NT2/D1 (cell line): Measurements from ENCODE around the gene KLRF1.

Experiments used
- SUZ12 ChIP-seq: IDR thresholded peaks from 2 replicates; pipeline ENCODE4 v1.6.1; 2011; ENCODE audit not compliant: insufficient read length, insufficient read depth; ENCODE audit errors: extremely low read depth
- YY1 ChIP-seq: IDR thresholded peaks from 2 replicates; pipeline ENCODE4 v1.6.1; 2011; ENCODE audit not compliant: insufficient read length, insufficient read depth
- ZNF274 ChIP-seq: IDR thresholded peaks from 2 replicates; pipeline ENCODE4 v1.6.1; 2011; ENCODE audit warnings: mild to moderate bottlenecking, low read depth, low read length

GRCh38 chr12:9829982-9830381 lies 2.7 kb downstream of the KLRF1 start:
- TF ChIP-seq YY1 (no peak), SUZ12 (no peak), ZNF274 (no peak)
